ENCODE results near the gene KLC4. TPM values are rescaled to one million over a fixed set of nuclear protein-coding genes. Genes with fewer than 3 reads are reported as not detected.
"Not testable (repeated sequence)": the region's sequence is repeated elsewhere in the genome, so short reads cannot be mapped to it uniquely, and the experiment has no call there.

Gene KLC4
- total and polyA plus RNA-seq, 4 donors = 16.1 to 36.0 (median 26.4) TPM

- Histone ChIP-seq H3K36me3 (ENCODE audit: control insufficient read depth in 4 of 4, insufficient read depth in 4 of 4, low read length in 4 of 4) (no peaks in the 10 kb centered on the region), H3K4me3 (no peak overlapping the region), H3K9ac (ENCODE audit: insufficient read depth in 1 of 2, low read length in 2 of 2) (no peak overlapping the region), H3K27ac (ENCODE audit: low read depth in 1 of 2, low read length in 1 of 2) (peak overlapping the region in 1 of 2 donors; percentile 74), H3K4me1 (ENCODE audit: control insufficient read depth in 5 of 5, insufficient read depth in 5 of 5, low read length in 5 of 5) (peaks cover 0 to 45% (median 32%) of the 10 kb centered on the region in 5 donors), H3K27me3 (ENCODE audit: control insufficient read depth in 3 of 3, insufficient read depth in 3 of 3, low read length in 2 of 3) (no peaks in the 10 kb centered on the region), H3K9me3 (ENCODE audit: control insufficient read depth in 4 of 4, insufficient read depth in 3 of 4, low read length in 3 of 4) (no peaks in the 10 kb centered on the region)
- 67 to 86% methylated on average over 12 of the region's 12 CpGs for WGBS, 2 donors
- TF ChIP-seq, protein P1, sequence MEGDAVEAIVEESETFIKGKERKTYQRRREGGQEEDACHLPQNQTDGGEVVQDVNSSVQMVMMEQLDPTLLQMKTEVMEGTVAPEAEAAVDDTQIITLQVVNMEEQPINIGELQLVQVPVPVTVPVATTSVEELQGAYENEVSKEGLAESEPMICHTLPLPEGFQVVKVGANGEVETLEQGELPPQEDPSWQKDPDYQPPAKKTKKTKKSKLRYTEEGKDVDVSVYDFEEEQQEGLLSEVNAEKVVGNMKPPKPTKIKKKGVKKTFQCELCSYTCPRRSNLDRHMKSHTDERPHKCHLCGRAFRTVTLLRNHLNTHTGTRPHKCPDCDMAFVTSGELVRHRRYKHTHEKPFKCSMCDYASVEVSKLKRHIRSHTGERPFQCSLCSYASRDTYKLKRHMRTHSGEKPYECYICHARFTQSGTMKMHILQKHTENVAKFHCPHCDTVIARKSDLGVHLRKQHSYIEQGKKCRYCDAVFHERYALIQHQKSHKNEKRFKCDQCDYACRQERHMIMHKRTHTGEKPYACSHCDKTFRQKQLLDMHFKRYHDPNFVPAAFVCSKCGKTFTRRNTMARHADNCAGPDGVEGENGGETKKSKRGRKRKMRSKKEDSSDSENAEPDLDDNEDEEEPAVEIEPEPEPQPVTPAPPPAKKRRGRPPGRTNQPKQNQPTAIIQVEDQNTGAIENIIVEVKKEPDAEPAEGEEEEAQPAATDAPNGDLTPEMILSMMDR (IDR thresholded peaks at IDR 0.05; ENCODE audit: control extremely low read depth, extremely low read depth) = no peak
- DNase-seq (peak; percentile 26 to 57 (median 56)), ATAC-seq (ENCODE audit: insufficient read depth, low FRiP score) (no peak)
Observed at GRCh38 chr6:43113431-43114260, 54.2 kb downstream of the KLC4 start.

- ATAC-seq (ENCODE audit: insufficient read depth, low FRiP score) = no peak
- DNase-seq = no peak
- Histone ChIP-seq H3K4me3 (no peak overlapping the region), H3K27me3 (ENCODE audit: control insufficient read depth in 3 of 3, insufficient read depth in 3 of 3, low read length in 2 of 3) (no peaks in the 10 kb centered on the region), H3K27ac (ENCODE audit: low read depth in 1 of 2, low read length in 1 of 2) (peak overlapping the region in 1 of 2 donors; percentile 6), H3K36me3 (ENCODE audit: control insufficient read depth in 4 of 4, insufficient read depth in 4 of 4, low read length in 4 of 4) (no peaks in the 10 kb centered on the region), H3K4me1 (ENCODE audit: control insufficient read depth in 5 of 5, insufficient read depth in 5 of 5, low read length in 5 of 5) (peaks cover 0 to 61% (median 41%) of the 10 kb centered on the region in 5 donors), H3K9ac (ENCODE audit: insufficient read depth in 1 of 2, low read length in 2 of 2) (no peak overlapping the region), H3K9me3 (ENCODE audit: control insufficient read depth in 4 of 4, insufficient read depth in 3 of 4, low read length in 3 of 4) (no peaks in the 10 kb centered on the region)
- 47 to 81% methylated on average over 6 of the region's 6 CpGs for WGBS, 2 donors
- TF ChIP-seq, protein P1 (IDR thresholded peaks at IDR 0.05; ENCODE audit: control extremely low read depth, extremely low read depth) = no peak
Observed at GRCh38 chr6:43115365-43115764, 55.9 kb downstream of the KLC4 start.

DNA sequence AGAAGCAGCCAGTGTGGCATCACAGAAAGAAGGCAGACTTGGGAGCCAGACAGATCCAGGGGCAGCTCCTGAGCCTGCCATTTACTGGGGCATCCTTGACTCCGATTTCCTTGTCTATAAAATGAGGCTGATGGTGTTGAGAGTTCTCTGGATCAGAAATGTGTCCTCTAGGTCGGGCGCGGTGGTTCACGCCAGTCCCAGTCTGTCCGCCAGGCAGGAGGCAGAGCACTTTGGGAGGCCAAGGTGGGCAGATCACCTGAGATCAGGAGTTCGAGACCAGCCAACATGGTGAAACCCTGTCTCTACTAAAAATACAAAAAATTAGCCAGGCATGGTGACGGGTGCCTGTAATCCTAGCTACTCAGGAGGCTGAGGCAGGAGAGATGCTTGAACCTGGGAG, 58.0 kb downstream of the KLC4 start:
- not testable (repeated sequence) for H3K9me3 ChIP-seq (ENCODE audit: control insufficient read depth in 4 of 4, insufficient read depth in 3 of 4, low read length in 3 of 4); H3K4me3 ChIP-seq; H3K9ac ChIP-seq (ENCODE audit: insufficient read depth in 1 of 2, low read length in 2 of 2); H3K36me3 ChIP-seq (ENCODE audit: control insufficient read depth in 4 of 4, insufficient read depth in 4 of 4, low read length in 4 of 4); ATAC-seq (ENCODE audit: insufficient read depth, low FRiP score); DNase-seq; H3K27me3 ChIP-seq (ENCODE audit: control insufficient read depth in 3 of 3, insufficient read depth in 3 of 3, low read length in 2 of 3)
- H3K4me1 ChIP-seq (ENCODE audit: control insufficient read depth in 5 of 5, insufficient read depth in 5 of 5, low read length in 5 of 5) = peaks cover 0 to 82% (median 56%) of the 10 kb centered on the region in 5 donors
- peak overlapping the region in 1 of 2 donors; percentile 88 for H3K27ac ChIP-seq (ENCODE audit: low read depth in 1 of 2, low read length in 1 of 2)
- WGBS, 2 donors = 95% methylated on average over 8 of the region's 8 CpGs

GRCh38 chr6:43119482-43119881, 60.1 kb downstream of the KLC4 start:
- WGBS, 2 donors = 73 to 74% methylated on average over 4 of the region's 4 CpGs
- H3K4me1 ChIP-seq (ENCODE audit: control insufficient read depth in 5 of 5, insufficient read depth in 5 of 5, low read length in 5 of 5) = peaks cover 0 to 82% (median 44%) of the 10 kb centered on the region in 5 donors
- no peak overlapping the region for H3K4me3 ChIP-seq
- DNase-seq (peak; percentile 58 to 85 (median 62)), ATAC-seq (ENCODE audit: insufficient read depth, low FRiP score) (no peak)
- no peaks in the 10 kb centered on the region for H3K36me3 ChIP-seq (ENCODE audit: control insufficient read depth in 4 of 4, insufficient read depth in 4 of 4, low read length in 4 of 4)
- H3K27ac ChIP-seq (ENCODE audit: low read depth in 1 of 2, low read length in 1 of 2) = no peak overlapping the region
- H3K9me3 ChIP-seq (ENCODE audit: control insufficient read depth in 4 of 4, insufficient read depth in 3 of 4, low read length in 3 of 4) = no peaks in the 10 kb centered on the region
- TF ChIP-seq, protein P1 (IDR thresholded peaks at IDR 0.05; ENCODE audit: control extremely low read depth, extremely low read depth) = no peak
- H3K9ac ChIP-seq (ENCODE audit: insufficient read depth in 1 of 2, low read length in 2 of 2) = no peak overlapping the region
- H3K27me3 ChIP-seq (ENCODE audit: control insufficient read depth in 3 of 3, insufficient read depth in 3 of 3, low read length in 2 of 3) = no peaks in the 10 kb centered on the region
